Subcutaneous adipose tissue (tissue), 4 donors: ENCODE measurements around the gene SLC17A8. TPM values are rescaled to one million over a fixed set of nuclear protein-coding genes. Genes with fewer than 3 reads are reported as not detected.

Experiments
- CTCF ChIP-seq: fragments of 450-650 bp; IDR thresholded peaks from one replicate; pipeline ENCODE4 v1.5.1; 2016; ENCODE audit warnings: low read depth, mild to moderate bottlenecking, control low read depth, antibody characterized with exemption, moderate library complexity
- total RNA-seq, 4 donors: library from RNA; depleted of rRNA; stranded (reverse); fragments of >200 nt; gene quantifications; one replicate each; pipeline ENCODE4 v1.1.0, GENCODE V29; 2016

The SLC17A8 gene
- total RNA-seq, 4 donors from 2014 or later = 0.17 TPM; not detected in 3

GRCh38 chr12:100401660-100402059 lies 44.8 kb downstream of the SLC17A8 start:
- no peak for TF ChIP-seq CTCF

DNA sequence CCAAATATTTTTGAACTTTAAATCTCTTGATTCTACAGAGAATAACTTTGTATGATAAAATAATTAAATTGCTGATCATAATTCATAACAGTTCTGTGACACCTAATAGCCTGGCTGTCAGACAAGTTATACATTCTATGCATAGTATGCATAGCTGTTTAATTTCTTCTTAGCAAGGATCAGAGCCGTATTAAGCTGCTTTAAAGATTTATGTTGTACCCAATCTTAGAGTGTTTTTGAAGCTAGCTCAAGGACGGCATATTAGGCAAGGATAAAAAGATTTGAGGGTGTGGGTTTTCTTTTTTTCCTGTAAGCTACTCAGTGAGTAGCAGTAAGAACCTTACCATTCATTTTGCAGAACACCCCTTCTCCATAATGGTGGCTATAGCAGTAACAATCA lies 45.9 kb downstream of the SLC17A8 start:
- TF ChIP-seq CTCF = no peak

DNA sequence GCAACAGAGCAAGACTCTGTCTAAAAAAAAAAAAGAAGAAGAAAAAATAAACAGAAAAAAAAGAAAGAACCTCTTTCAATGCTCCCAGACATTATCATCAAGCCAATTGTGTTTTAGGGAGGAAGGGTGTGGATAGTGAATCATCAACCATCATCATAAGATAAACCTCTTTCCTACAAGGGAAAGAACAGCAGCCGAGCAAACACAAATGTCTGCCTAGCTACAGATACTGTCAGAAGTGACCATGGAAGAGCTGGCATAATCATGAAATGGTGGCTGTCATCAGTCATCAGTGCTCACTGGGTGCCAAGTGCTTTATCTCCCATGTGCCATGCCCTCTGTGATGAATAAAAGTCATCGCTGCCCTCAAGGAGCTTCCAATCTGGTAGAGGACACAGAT lies 46.6 kb downstream of the SLC17A8 start:
- TF ChIP-seq CTCF = no peak

- no peak for TF ChIP-seq CTCF
Measured at GRCh38 chr12:100404769-100405407, 48.0 kb downstream of the SLC17A8 start.

DNA sequence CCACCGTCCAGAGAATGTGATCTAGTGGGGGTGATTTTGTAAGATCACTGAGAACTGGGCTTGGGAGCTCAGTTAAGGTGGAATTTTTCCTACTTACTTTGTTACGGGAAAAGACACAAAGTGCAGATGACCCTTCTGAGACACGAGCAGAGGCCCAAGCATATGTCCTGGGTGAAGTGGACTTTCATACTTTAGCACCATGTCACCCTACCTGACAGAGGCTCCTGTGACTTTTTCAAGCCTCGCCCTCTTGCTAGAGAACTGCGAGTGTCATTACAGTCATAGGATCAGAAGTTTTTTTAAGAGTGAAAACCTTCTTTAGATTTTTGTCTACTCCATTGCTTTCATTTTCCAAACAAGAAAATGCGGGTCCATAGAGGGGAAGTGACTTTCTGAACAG lies 56.1 kb downstream of the SLC17A8 start:
- no peak for TF ChIP-seq CTCF

DNA sequence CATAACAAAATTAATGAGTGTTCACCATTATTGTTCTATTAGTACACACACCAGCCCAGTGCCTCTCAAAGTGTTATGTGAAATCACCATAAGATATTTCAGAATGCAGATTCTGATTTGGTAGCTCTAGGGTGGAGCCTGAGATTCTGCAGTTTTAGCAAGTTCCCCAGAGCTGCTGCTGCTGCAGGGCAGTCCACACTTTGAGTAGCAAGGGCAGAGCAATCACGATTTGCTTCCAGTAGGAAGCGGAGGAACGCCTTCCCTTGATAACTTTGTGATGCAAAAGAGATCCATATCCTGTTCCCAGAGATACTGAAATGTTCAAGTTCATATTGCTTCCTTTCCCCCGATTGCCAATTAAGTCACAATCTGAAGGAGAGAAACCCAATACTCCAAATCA lies 57.9 kb downstream of the SLC17A8 start:
- no peak for TF ChIP-seq CTCF

DNA sequence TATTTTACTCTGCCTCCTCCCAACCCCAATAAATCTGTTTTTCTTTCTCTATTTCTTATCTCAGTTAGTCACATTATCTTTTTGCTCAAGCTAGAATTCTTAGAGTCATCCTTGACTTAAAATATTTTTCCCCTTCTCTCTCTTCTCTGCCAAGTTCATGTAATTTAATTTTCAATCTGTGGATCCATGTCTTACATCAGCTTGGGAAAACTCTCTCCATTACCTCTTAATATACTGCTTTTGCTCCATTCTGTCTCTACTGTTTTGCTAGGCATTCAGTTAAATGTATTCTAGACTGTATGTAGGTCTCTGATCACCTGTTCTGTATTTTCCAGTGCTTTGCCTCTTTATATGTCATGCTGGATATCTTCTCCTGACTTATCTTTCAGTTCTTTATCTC lies 65.8 kb downstream of the SLC17A8 start:
- TF ChIP-seq CTCF = no peak
